Mucosa of descending colon (tissue), 3 donors: Measurements from ENCODE around the gene HDAC4. TPM values are rescaled to one million over a fixed set of nuclear protein-coding genes. Genes with fewer than 3 reads are reported as not detected.

Source experiments
- ATAC-seq: fragments of 200-7000 bp; cut with Tn5 transposase; one replicate; pipeline ENCODE4 v1.9.1; 2020; ENCODE audit warnings: mild to moderate bottlenecking, moderate library complexity
- DNase-seq, 3 donors: peaks; one replicate each; pipeline ENCODE4 v3.0.0-alpha.2; 2020
- H3K36me3 ChIP-seq: fragments of 200-600 bp; one replicate; pipeline ENCODE4 v1.8.0; 2021; ENCODE audit warnings: low read depth, mild to moderate bottlenecking
- H3K4me1 ChIP-seq: fragments of 200-600 bp; one replicate; pipeline ENCODE4 v1.8.0; 2021; ENCODE audit warnings: low read depth, mild to moderate bottlenecking
- H3K4me3 ChIP-seq: fragments of 200-600 bp; one replicate; pipeline ENCODE4 v1.8.0; 2021; ENCODE audit warnings: mild to moderate bottlenecking
- H3K9me3 ChIP-seq: fragments of 200-600 bp; one replicate; pipeline ENCODE4 v1.8.0; 2021; ENCODE audit warnings: mild to moderate bottlenecking
- CTCF ChIP-seq: fragments of 200-600 bp; IDR thresholded peaks from one replicate; pipeline ENCODE4 v1.8.0; 2022; ENCODE audit warnings: antibody characterized with exemption, mild to moderate bottlenecking
- intact Hi-C, 2 donors: fragments of 100-400 bp; cut with DNase I in 1 of 2; cut with micrococcal nuclease in 1 of 2; formaldehyde crosslinking; loops; one replicate each; pipeline versions ENCODE4 v1.11.0 to v1.11.1; 2022; cut with DNase I, micrococcal nuclease
- total RNA-seq, 3 donors: library from RNA; stranded (reverse); fragmentation: NEBNext Ultra II Directional in 2 of 3; extraction: Animal tissue kit (Norgen Biotek cat#: 25700) in 2 of 3; gene quantifications; one replicate each; pipeline versions ENCODE4 v1.2.1 to v1.2.4, GENCODE V29; 2021 to 2023
- donor health status: DM: no; HTN: no; CAD: no; lungs with moderate emphysema.
- donor health status: DM: no; HTN: no; CAD: no.
- donor health status: DM: no; HTN: yes; CAD: no.

HDAC4 gene
- total RNA-seq, 3 donors from 2014 or later: 41.4 to 147 (median 44.0) TPM

- TF ChIP-seq CTCF: no peak
- DNase-seq: no peak
- no peaks in the 10 kb centered on the region for H3K9me3 ChIP-seq
- no peak for ATAC-seq
- intact Hi-C loops: no loop called here
- no peak overlapping the region for H3K4me3 ChIP-seq
- no peaks in the 10 kb centered on the region for H3K36me3 ChIP-seq
- no peaks in the 10 kb centered on the region for H3K4me1 ChIP-seq
These were observed 305.2 kb downstream of the HDAC4 start for GRCh38 chr2:239095460-239096081.

- no peak for ATAC-seq
- TF ChIP-seq CTCF: no peak
These were observed 306.0 kb downstream of the HDAC4 start for GRCh38 chr2:239094867-239095266.

GRCh38 chr2:239093952-239094351 lies 306.9 kb downstream of the HDAC4 start:
- ATAC-seq (no peak), DNase-seq (no peak)
- intact Hi-C loops: no loop called here
- TF ChIP-seq CTCF: no peak
- Histone ChIP-seq H3K4me3 (no peak overlapping the region), H3K4me1 (no peaks in the 10 kb centered on the region), H3K9me3 (no peaks in the 10 kb centered on the region), H3K36me3 (no peaks in the 10 kb centered on the region)

More at GRCh38 chr2:239094867-239095266, 306.0 kb downstream of the HDAC4 start:
- no peaks in the 10 kb centered on the region for H3K9me3 ChIP-seq
- no peaks in the 10 kb centered on the region for H3K36me3 ChIP-seq
- H3K4me3 ChIP-seq: no peak overlapping the region
- DNase-seq: no peak
- intact Hi-C loops: no loop called here
- H3K4me1 ChIP-seq: no peaks in the 10 kb centered on the region

GRCh38 chr2:239093542-239093941 lies 307.3 kb downstream of the HDAC4 start:
- intact Hi-C loops: no loop called here
- Histone ChIP-seq H3K9me3 (no peaks in the 10 kb centered on the region), H3K4me3 (no peak overlapping the region), H3K4me1 (no peaks in the 10 kb centered on the region), H3K36me3 (no peaks in the 10 kb centered on the region)
- ATAC-seq: no peak
- DNase-seq: no peak
- no peak for TF ChIP-seq CTCF

- intact Hi-C loops: no loop called here
- no peak for ATAC-seq
- no peaks in the 10 kb centered on the region for H3K9me3 ChIP-seq
- TF ChIP-seq CTCF: no peak
- no peak for DNase-seq
- no peak overlapping the region for H3K4me3 ChIP-seq
- H3K4me1 ChIP-seq: no peaks in the 10 kb centered on the region
- no peaks in the 10 kb centered on the region for H3K36me3 ChIP-seq
These were observed 308.1 kb downstream of the HDAC4 start for GRCh38 chr2:239092571-239093294.
